Testis (tissue), 3 donors: ENCODE results near the gene HEBP1. TPM values are rescaled to one million over a fixed set of nuclear protein-coding genes. Genes with fewer than 3 reads are reported as not detected.

Experiments used
- DNase-seq: peaks from one replicate; pipeline ENCODE4 v3.0.0-alpha.2; 2019
- H3K27ac ChIP-seq, 2 donors: fragments of 200-600 bp; sonication (generic); one replicate each; pipeline ENCODE4 v1.5.1; 2019
- H3K27me3 ChIP-seq: fragments of 200-600 bp; sonication (generic); one replicate; pipeline ENCODE4 v1.5.1; 2019
- H3K36me3 ChIP-seq: fragments of 200-600 bp; sonication (generic); one replicate; pipeline ENCODE4 v1.5.1; 2017; ENCODE audit warnings: low read depth; ENCODE audit errors: missing control alignments
- H3K4me1 ChIP-seq: fragments of 200-600 bp; sonication (generic); one replicate; pipeline ENCODE4 v1.5.1; 2019
- H3K4me3 ChIP-seq, 2 donors: fragments of 200-600 bp; sonication (generic); one replicate each; pipeline ENCODE4 v1.5.1; 2017 to 2019
- H3K9me3 ChIP-seq: fragments of 200-600 bp; sonication (generic); one replicate; pipeline ENCODE4 v1.5.1; 2017
- CTCF ChIP-seq, 3 experiments: fragments of 450-650 bp in 2 of 3; fragments of 200-600 bp in 1 of 3; sonication (generic) in 1 of 3; IDR thresholded peaks; one replicate each; pipeline ENCODE4 v1.5.1; 2016 to 2019; ENCODE audit warnings: antibody characterized with exemption in 3 of 3, mild to moderate bottlenecking in 2 of 3, moderate library complexity in 1 of 3
- POLR2A ChIP-seq: fragments of 450-650 bp; IDR thresholded peaks from one replicate; pipeline ENCODE4 v1.6.1; 2017; ENCODE audit warnings: antibody characterized with exemption, mild to moderate bottlenecking, moderate library complexity
- WGBS, 2 donors: methylation state at CpG; one replicate each; pipeline ENCODE4 v1.1.5; 2018; 5-methylcytosine and 5-hydroxymethylcytosine counted together
- intact Hi-C: fragments of 100-400 bp; cut with DNase I; formaldehyde crosslinking; loops from one replicate; pipeline ENCODE4 v1.15.1; 2023; ENCODE audit warnings: low total_unique reads
- polyA plus RNA-seq: library from polyadenylated mRNA; stranded (reverse); fragments of 350-450 nt; fragmentation: Illumina TruSeq; extraction: RNeasy Lipid Tissue Mini Kit (QIAGEN cat#74804); gene quantifications from one replicate; pipeline ENCODE4 v1.2.3, GENCODE V29; 2014; ENCODE audit warnings: low read depth, low replicate concordance; ENCODE audit not compliant: insufficient read depth
- total RNA-seq, 2 donors: library from RNA; depleted of rRNA; stranded (reverse); fragments of >200 nt; gene quantifications; one replicate each; pipeline ENCODE4 v1.2.3, GENCODE V29; 2016

Gene HEBP1
- total and polyA plus RNA-seq, 3 donors from 2014 or later = 48.7 to 57.3 (median 55.6) TPM

DNA sequence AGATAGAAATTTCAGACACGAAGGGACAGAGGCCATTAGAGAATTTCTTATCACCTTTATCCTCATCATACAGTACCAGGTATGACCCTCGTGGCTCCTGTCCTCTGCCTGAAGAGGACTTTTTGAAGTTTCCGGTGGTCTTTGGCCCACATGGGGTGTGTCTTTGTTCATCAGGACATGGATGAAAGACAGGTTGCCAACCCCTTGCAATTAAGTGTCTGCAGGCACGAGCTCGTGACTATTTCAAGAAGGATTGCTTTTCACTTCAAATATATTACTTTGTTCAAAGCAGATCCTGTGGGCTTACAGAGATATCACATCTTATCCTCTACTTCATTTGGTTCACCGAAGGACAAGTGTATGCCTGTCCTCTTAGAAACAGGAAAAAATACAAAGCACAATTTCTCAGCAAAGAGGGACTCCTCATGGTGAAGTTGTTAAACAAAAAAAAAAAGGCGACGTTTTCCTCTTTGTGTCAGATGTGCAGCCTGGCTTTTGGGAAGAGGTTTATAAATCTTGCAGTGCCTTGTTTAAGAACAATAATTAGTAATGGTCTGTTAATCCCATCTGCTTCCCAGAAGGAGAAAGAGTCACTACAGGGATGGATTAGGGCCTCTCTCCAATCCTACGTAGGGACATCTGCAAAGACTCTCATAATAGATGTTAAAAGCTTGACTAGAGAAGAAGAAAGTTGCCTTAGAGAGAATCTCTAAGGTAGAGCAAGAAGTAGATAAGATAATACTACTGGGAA, 30.7 kb upstream of the HEBP1 start:
- DNase-seq = no peak
- TF ChIP-seq POLR2A (no peak), CTCF (IDR thresholded peaks at IDR 0.05) (no peak)
- Histone ChIP-seq H3K27me3 (no peaks in the 10 kb centered on the region), H3K27ac (no peak overlapping the region), H3K36me3 (no peaks in the 10 kb centered on the region), H3K9me3 (no peaks in the 10 kb centered on the region), H3K4me3 (no peak overlapping the region), H3K4me1 (no peaks in the 10 kb centered on the region)
- intact Hi-C loops = no loop called here
- WGBS, 2 donors = 82 to 92% methylated on average over 9 of the region's 9 CpGs

GRCh38 chr12:13028825-13029570, 28.9 kb upstream of the HEBP1 start:
- WGBS, 2 donors = 69 to 73% methylated on average over 4 of the region's 4 CpGs
- peaks cover 5% of the 10 kb centered on the region for H3K4me1 ChIP-seq
- H3K9me3 ChIP-seq = no peaks in the 10 kb centered on the region
- TF ChIP-seq POLR2A (no peak), CTCF (IDR thresholded peaks at IDR 0.05) (no peak)
- intact Hi-C loops = no loop called here
- no peak overlapping the region for H3K4me3 ChIP-seq
- no peaks in the 10 kb centered on the region for H3K27me3 ChIP-seq
- no peaks in the 10 kb centered on the region for H3K36me3 ChIP-seq
- H3K27ac ChIP-seq = no peak overlapping the region
- no peak for DNase-seq

DNA sequence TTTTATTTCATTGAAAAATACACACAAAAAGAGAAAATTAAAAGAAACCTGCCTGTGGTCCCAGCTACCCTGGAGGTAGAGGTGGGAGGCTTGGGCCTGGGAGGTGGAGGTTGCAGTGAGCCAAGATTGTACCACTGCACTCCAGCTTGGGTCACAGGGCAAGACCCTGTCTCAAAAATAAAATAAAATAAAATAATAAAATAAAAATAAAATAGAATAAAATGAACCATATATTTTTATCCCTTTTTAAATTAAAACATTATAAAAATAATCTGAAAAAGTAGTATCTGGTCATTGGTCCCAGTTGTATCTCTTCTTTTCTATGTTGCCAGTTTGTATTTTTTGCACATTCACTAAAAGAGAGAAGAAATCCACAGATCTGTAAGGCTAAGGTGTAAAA, 27.4 kb upstream of the HEBP1 start:
- no peak for TF ChIP-seq CTCF (IDR thresholded peaks at IDR 0.05)
- no peak for TF ChIP-seq POLR2A
- Histone ChIP-seq H3K9me3 (no peaks in the 10 kb centered on the region), H3K27me3 (no peaks in the 10 kb centered on the region), H3K4me3 (no peak overlapping the region), H3K27ac (no peak overlapping the region), H3K36me3 (no peaks in the 10 kb centered on the region), H3K4me1 (peaks cover 5% of the 10 kb centered on the region)
- DNase-seq = no peak
- intact Hi-C loops = no loop called here

DNA sequence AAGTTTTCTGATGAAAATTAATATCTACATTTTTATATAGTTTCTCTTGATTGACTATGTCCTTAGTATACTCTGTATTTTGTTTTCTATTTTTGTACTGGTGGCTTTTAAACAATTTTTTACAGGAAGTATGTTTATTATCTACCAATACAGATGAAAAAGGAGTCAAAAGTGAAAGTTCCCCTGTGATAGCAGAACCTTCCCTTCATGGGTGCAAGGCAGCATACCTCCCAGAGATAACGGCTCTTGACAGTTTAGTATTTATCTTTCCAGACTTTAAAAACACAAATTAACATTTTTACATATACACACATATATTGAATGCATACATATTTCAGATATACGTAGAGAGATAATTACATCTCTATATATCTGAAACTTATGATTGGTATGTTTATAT, 27.0 kb upstream of the HEBP1 start:
- peak overlapping the region in 1 of 2 donors; percentile 18 for H3K27ac ChIP-seq

GRCh38 chr12:13026286-13026685, 26.2 kb upstream of the HEBP1 start:
- no peaks in the 10 kb centered on the region for H3K9me3 ChIP-seq
- no peaks in the 10 kb centered on the region for H3K27me3 ChIP-seq
- TF ChIP-seq POLR2A = no peak
- TF ChIP-seq CTCF (IDR thresholded peaks at IDR 0.05) = no peak
- no peak for DNase-seq
- intact Hi-C loops = no loop called here
- H3K4me1 ChIP-seq = peaks cover 5% of the 10 kb centered on the region
- 35 to 55% methylated on average over 1 of the region's 1 CpG for WGBS, 2 donors
- H3K4me3 ChIP-seq = no peak overlapping the region
- H3K27ac ChIP-seq = peak overlapping the region in 1 of 2 donors; percentile 18
- no peaks in the 10 kb centered on the region for H3K36me3 ChIP-seq

More for the DNA sequence above, 27.0 kb upstream of the HEBP1 start:
- no peaks in the 10 kb centered on the region for H3K9me3 ChIP-seq
- peaks cover 5% of the 10 kb centered on the region for H3K4me1 ChIP-seq
- WGBS, 2 donors = 67 to 80% methylated on average over 2 of the region's 2 CpGs
- no peaks in the 10 kb centered on the region for H3K36me3 ChIP-seq
- no peak for DNase-seq
- no peak overlapping the region for H3K4me3 ChIP-seq
- no peak for TF ChIP-seq POLR2A
- H3K27me3 ChIP-seq = no peaks in the 10 kb centered on the region
- intact Hi-C loops = no loop called here
